Measurements from ENCODE around the gene HOXD9. TPM values are rescaled to one million over a fixed set of nuclear protein-coding genes. Genes with fewer than 3 reads are reported as not detected.

The HOXD9 gene
- total RNA-seq, 2 experiments from 2014 or later, result not detected

DNA sequence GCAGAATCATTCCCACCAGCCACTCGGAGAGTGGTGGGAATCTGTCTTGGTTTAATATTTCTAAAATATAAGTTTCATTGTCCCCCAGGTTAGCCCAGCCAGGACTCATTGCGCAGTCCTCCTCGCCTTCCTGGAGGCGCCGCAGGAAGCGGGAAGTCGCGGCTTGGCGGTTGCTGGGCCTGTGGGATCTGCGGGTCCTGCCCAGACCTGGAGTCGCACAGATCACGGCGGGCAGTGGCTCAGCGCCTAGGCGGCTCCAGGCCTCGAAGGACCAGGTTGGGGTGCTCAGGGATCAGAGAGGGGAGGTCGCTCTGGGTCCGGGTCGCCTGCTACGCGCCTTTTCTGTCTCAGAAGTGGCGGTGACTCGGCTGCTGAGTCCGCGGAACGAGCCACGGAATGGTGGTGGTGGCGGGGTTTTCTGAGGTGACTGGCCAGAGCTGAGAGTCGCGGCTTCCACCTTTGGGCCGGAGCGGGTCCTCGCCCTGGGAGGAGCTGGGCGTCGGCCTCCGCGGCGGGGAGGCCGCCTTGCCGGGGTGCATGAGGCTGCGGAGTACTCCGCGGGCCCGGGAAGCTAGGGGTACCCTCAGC is 37.2 kb downstream of the HOXD9 start:
- no peak for DNase-seq
- no peak overlapping the region for H3K27ac Mint-ChIP-seq
- no peaks in the 10 kb centered on the region for H3K9me3 Mint-ChIP-seq
- H3K36me3 Mint-ChIP-seq, result peaks cover 6% of the 10 kb centered on the region
- POLR2A ChIA-PET, result no interaction called here
- peaks cover 71% of the 10 kb centered on the region for H3K27me3 Mint-ChIP-seq
- H3K4me1 Mint-ChIP-seq (ENCODE audit: low read depth), result peaks cover 12% of the 10 kb centered on the region
- intact Hi-C loops (cut with micrococcal nuclease), result loop anchor here (5.0 kb wide), 2 partner anchors 47 to 72 kb away; no protein-coding TSS in a partner anchor
- CTCF ChIA-PET, result interaction anchor here (1.4 kb wide), 2 partner anchors 32 to 295 kb away, joined by 3 to 7 read pairs; no protein-coding TSS in a partner anchor
- H3K4me3 Mint-ChIP-seq, result no peak overlapping the region

DNA sequence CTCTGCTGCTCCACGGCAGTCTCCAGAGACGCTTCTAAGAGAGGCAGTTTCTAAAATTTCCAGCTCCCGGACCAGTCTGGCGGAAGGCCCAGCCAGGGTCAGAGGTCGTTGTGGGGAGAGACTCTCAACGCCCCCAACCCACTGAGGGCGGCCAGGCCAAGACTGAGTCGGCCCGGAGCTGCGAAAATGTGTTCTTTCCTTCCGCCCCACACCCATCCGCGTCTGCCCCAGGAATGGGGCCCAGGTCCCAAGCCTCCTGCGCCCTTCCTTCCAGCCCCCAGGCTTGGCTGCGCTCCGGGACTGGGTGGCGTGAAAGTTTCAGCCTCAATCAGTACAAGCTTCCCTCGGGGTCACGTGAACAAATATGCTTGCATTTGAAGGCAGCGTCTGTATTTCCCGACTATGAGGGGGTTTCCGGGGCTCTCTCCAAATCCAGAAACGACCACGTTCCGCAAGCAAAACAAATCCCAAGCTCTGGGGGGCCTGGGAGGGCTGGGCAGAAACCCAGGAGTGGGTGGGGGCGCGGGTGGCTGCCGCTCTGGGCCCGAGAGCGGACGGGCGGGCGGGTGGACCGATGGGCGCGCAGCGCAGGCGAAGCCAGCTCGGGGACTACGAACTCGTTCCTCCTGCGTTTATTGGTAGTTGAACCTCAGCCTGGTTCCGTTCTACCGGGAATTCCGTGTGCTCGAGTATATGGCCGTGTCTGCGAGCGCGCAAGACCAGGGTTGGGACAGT is 37.9 kb downstream of the HOXD9 start:
- Mint-ChIP-seq H3K4me3 (no peak overlapping the region), H3K27me3 (peaks cover 72% of the 10 kb centered on the region), H3K36me3 (peaks cover 6% of the 10 kb centered on the region), H3K27ac (no peak overlapping the region), H3K4me1 (ENCODE audit: low read depth) (peaks cover 12% of the 10 kb centered on the region), H3K9me3 (no peaks in the 10 kb centered on the region)
- CTCF ChIA-PET, result interaction anchor here (1.4 kb wide), 2 partner anchors 33 to 295 kb away, joined by 3 to 7 read pairs; no protein-coding TSS in a partner anchor
- no peak for DNase-seq
- POLR2A ChIA-PET, result no interaction called here
- intact Hi-C loops (cut with micrococcal nuclease), result loop anchor here (5.0 kb wide), 2 partner anchors 48 to 73 kb away; no protein-coding TSS in a partner anchor

DNA sequence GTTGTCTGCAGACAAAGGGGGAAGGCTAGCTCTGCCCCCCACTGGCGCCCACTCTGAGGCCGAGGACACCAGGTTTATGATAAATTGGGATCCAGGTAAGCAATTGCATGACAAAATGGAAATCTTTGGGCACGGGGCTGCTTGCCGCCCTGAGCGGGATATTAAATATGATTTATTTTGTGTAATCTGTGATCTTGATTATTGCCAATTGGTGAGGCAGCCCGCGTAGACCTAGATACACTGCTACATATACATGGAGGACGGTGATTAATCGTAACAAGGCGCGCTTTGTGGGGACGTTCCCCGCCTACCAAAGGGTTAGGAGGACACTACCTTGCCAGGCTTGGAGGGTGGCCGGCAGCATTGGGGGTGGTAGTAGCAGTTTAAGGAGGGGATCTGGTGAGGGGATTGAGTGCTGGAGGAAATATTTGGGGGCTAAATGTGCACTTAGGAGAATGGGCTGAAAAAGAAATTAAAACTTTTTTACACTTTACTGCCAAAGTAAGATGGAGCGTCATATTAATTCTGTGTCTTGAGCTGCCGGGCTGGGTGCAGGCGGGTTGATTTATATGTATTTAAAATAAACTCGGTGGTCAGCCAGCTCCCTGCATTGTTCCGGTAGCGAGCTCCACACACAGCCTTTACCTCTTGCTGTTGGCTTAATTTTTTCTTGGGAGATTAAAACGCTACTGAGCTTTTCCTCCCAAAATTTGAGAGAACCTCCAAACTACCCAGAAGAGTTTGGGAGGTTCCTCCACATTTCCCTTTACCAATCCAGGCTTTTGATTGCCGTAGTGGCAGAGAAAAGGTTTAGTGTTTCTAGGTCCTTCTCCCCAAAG is 38.7 kb downstream of the HOXD9 start:
- H3K27me3 Mint-ChIP-seq, result peaks cover 76% of the 10 kb centered on the region
- intact Hi-C loops (cut with micrococcal nuclease), result loop anchor here (5.0 kb wide), 2 partner anchors 49 to 74 kb away; no protein-coding TSS in a partner anchor
- H3K9me3 Mint-ChIP-seq, result no peaks in the 10 kb centered on the region
- ChIA-PET CTCF (interaction anchor here (1.0 to 1.8 kb wide), 7 partner anchors 8 to 294 kb away, joined by 3 to 7 read pairs (median 3); no protein-coding TSS in a partner anchor), POLR2A (no interaction called here)
- no peak overlapping the region for H3K27ac Mint-ChIP-seq
- peaks cover 12% of the 10 kb centered on the region for H3K4me1 Mint-ChIP-seq (ENCODE audit: low read depth)
- H3K4me3 Mint-ChIP-seq, result no peak overlapping the region
- H3K36me3 Mint-ChIP-seq, result peaks cover 8% of the 10 kb centered on the region
- no peak for DNase-seq

DNA sequence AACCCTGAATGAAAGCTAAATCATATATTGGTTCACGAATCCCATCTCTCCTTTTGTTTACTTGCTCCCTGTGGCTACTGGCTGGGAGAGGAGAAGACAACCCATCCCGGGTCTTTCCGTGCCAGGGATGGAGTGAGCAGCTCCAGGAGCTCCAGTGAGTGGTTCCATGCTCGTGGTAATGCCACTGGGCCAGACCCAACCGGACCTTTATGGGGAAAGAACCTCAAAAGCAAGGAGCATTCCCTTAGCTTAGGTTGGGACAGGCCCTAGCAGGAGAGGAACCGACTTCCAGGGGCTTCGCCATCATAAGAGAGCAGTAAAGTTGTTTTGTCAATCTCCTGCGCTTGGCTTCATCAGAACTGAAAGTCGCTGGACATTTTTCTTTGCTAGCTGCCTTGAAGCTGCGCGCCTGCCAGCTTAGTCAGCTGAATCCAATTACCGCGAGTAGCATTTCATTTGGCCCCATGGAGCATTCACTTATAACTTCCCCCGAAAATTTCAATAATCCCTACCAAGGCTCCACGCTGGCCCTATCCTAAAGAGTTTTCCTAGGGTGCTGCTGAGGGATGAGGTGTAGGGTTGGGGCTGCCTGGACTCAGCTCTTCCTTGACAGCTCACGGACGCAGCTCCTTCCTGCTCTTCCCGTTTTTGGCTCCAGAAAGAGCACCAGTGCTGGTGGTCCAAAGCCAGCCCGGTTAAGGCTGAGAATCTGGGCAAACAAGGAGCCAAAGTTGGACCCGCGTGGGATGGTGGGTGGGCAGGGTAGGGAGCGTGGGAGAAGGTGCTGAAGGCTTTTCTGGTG is 39.5 kb downstream of the HOXD9 start:
- Mint-ChIP-seq H3K4me3 (no peak overlapping the region), H3K4me1 (ENCODE audit: low read depth) (peaks cover 9% of the 10 kb centered on the region), H3K9me3 (no peaks in the 10 kb centered on the region), H3K27me3 (peaks cover 78% of the 10 kb centered on the region), H3K36me3 (peaks cover 8% of the 10 kb centered on the region), H3K27ac (no peak overlapping the region)
- CTCF ChIA-PET, result interaction anchor here (0.8 to 1.8 kb wide), 7 partner anchors 9 to 392 kb away, joined by 3 to 7 read pairs (median 3); no protein-coding TSS in a partner anchor
- POLR2A ChIA-PET, result no interaction called here
- no peak for DNase-seq
- intact Hi-C loops (cut with micrococcal nuclease), result loop anchor here (5.0 kb wide), 2 partner anchors 50 to 75 kb away; no protein-coding TSS in a partner anchor

DNA sequence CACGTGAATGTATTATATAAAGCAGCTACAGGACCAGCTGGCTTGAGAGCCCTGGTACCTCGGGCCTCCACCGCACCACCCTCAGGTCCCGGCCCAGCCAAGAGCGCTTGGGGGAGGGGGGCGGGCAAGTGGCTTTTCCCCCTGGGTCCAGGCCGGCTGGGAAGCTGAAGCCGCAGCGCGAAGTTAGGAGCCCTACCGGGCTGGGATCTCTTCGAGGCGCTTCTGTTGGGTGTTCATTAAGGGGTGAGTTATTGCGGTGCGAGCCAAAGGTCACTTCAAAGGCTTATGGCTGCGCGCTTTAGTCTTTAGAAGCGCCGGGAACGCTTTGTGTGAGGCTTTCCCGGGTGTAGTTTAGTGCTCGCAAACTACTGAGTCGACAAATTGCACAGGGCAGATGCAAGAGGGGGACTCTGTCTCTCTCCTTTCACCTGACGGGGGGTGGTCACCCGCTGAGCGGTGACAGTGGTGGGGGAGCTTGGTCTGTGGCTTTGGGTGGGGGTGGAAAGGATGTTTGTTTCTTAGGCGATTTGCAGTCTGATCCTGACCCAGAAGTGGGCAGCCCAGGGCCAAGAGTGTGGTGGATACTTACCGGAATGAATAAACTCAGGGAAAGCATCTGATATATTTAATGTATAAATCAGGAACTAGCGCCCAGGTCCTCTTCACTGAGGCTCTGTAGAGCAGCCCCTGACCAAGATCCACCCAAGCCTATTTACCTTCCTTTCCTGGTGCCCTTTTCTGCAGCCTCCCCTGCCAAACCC is 40.6 kb downstream of the HOXD9 start:
- no peaks in the 10 kb centered on the region for H3K9me3 Mint-ChIP-seq
- H3K36me3 Mint-ChIP-seq, result peaks cover 6% of the 10 kb centered on the region
- CTCF ChIA-PET, result interaction anchor here (0.8 to 1.8 kb wide), 4 partner anchors 19 to 391 kb away, joined by 3 to 7 read pairs (median 3); no protein-coding TSS in a partner anchor
- POLR2A ChIA-PET, result no interaction called here
- H3K27me3 Mint-ChIP-seq, result peaks cover 80% of the 10 kb centered on the region
- peaks cover 4% of the 10 kb centered on the region for H3K4me1 Mint-ChIP-seq (ENCODE audit: low read depth)
- H3K27ac Mint-ChIP-seq, result no peak overlapping the region
- no peak for DNase-seq
- intact Hi-C loops (cut with micrococcal nuclease), result loop anchor here (5.0 kb wide), 2 partner anchors 51 to 76 kb away; no protein-coding TSS in a partner anchor
- no peak overlapping the region for H3K4me3 Mint-ChIP-seq

DNA sequence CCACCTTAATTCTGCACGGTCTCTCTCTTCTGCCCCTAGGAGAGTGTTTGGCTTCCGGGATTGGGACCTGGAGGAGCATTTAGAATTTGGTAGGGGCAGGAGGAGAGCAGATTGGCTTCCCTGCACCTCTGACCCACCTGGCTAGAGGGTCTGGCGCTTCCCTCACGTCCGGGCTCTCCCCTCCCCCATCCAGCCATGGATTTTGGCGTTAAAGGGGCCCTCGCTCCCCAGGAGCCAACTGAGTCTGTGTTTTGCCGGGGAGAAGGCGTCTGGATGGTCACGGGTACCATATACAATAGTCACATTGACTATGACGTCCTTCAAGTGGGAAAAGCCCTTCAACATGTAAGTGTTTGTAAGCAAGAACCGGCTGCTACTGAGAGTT is 41.1 kb downstream of the HOXD9 start:
- Mint-ChIP-seq H3K4me3 (no peak overlapping the region), H3K9me3 (no peaks in the 10 kb centered on the region), H3K4me1 (ENCODE audit: low read depth) (no peaks in the 10 kb centered on the region), H3K27me3 (peaks cover 76% of the 10 kb centered on the region), H3K36me3 (peaks cover 5% of the 10 kb centered on the region), H3K27ac (no peak overlapping the region)
- ChIA-PET CTCF (no interaction called here), POLR2A (no interaction called here)
- intact Hi-C loops (cut with micrococcal nuclease), result loop anchor here (5.0 kb wide), 2 partner anchors 51 to 76 kb away; no protein-coding TSS in a partner anchor
- DNase-seq, result no peak

DNA sequence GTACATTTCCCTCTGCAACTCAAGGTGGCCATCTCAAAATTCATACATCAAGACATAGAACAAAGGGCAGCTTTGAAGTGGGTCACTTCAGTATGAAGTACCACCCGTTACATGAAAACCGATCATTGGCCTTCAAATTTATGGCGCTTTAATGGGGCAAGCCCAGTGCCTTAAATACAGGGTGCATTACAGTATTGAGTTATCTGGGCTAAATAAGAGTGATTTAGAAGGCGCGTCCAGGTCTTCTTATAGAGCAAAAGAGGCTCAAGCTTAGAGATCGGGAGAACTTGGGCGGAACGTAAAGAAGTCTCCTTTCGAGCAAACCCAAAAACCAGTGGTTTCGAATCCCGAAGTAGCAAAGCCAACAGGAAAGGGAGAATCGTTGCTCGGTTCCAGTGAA is 41.7 kb downstream of the HOXD9 start:
- H3K4me1 Mint-ChIP-seq (ENCODE audit: low read depth), result no peaks in the 10 kb centered on the region
- no peak for DNase-seq
- intact Hi-C loops (cut with micrococcal nuclease), result loop anchor here (5.0 kb wide), 2 partner anchors 52 to 77 kb away; no protein-coding TSS in a partner anchor
- CTCF ChIA-PET, result no interaction called here
- peaks cover 75% of the 10 kb centered on the region for H3K27me3 Mint-ChIP-seq
- H3K4me3 Mint-ChIP-seq, result no peak overlapping the region
- H3K27ac Mint-ChIP-seq, result peak overlapping the region; percentile 30
- peaks cover 5% of the 10 kb centered on the region for H3K36me3 Mint-ChIP-seq
- no peaks in the 10 kb centered on the region for H3K9me3 Mint-ChIP-seq
- POLR2A ChIA-PET, result no interaction called here

DNA sequence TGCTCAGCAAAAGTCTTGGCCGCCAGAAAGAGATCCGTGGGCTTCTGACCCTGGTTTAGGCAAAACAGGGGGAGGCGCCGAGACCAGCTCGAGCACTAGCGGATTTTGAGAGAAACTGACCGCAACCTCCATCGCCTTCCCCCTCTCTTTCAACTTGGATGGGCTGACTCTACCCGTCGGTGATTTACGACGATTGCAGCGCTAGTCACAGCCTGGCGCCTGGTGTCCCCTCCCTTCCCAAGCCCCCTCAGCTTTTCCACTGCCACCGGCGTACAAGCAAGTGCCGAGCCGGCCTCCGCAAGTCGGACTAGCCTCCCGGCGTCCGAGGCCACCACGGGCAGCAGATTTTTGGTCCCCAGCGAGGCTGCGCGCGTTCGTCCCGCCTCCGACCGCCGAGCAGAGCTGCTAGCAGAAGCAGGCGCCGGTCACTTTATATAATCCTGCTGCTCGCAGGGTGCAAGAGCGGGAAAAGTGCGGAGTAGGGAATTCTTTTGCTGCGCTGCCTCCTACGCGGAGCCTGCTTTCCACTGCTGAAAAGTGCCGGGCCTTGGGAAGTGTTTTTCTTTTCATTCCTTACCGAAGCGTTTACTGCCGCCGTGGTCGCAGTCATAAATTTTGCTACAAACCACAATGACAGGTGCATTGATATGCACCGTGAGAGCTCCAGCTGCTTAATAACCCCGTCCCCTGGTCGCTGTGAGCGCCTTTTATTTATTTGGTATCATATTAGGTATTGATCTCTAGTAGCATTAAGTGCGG is 42.3 kb downstream of the HOXD9 start:
- Mint-ChIP-seq H3K27me3 (peaks cover 76% of the 10 kb centered on the region), H3K27ac (no peak overlapping the region), H3K9me3 (no peaks in the 10 kb centered on the region), H3K4me1 (ENCODE audit: low read depth) (no peaks in the 10 kb centered on the region), H3K4me3 (no peak overlapping the region), H3K36me3 (peaks cover 5% of the 10 kb centered on the region)
- DNase-seq, result no peak
- intact Hi-C loops (cut with micrococcal nuclease), result loop anchor here (5.0 kb wide), 2 partner anchors 52 to 77 kb away; no protein-coding TSS in a partner anchor
- ChIA-PET CTCF (no interaction called here), POLR2A (no interaction called here)

DNA sequence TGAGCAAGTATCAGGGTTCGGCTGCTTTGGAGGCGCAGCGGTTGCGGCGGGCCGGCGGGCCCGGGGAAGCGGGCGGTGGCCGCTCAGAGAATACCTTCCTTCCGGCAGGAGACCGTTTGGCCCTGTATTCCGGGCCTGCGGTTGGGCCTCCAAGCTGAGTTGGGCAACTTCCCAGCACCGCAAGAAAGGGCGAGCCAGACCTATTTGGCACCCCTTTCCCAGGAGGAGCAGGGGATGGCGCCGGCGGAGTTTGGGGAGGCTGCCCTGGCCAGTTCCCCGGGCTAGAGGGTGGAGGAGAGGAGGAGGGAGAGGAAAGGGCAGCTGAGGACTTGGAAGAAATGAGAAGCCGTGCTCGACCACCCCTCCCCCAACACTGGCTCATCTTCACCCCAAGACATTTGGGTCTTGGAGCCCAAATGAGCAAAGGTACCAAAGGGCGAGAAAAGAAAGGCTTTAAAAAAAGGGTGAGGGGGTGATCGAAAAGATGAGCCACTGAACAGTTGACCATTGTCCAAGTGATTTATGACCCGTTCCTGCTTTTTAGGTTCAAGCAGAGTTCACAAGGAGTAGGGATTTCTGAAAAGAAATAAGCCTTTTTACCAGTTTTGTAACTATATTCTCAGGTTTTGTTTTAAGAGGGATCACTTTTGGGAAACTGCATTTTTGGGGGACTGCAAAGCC is 43.0 kb downstream of the HOXD9 start:
- Mint-ChIP-seq H3K9me3 (no peaks in the 10 kb centered on the region), H3K4me3 (no peak overlapping the region), H3K4me1 (ENCODE audit: low read depth) (no peaks in the 10 kb centered on the region), H3K36me3 (peaks cover 5% of the 10 kb centered on the region), H3K27me3 (peaks cover 74% of the 10 kb centered on the region), H3K27ac (no peak overlapping the region)
- POLR2A ChIA-PET, result no interaction called here
- intact Hi-C loops (cut with micrococcal nuclease), result no loop called here
- CTCF ChIA-PET, result no interaction called here
- DNase-seq, result no peak

DNA sequence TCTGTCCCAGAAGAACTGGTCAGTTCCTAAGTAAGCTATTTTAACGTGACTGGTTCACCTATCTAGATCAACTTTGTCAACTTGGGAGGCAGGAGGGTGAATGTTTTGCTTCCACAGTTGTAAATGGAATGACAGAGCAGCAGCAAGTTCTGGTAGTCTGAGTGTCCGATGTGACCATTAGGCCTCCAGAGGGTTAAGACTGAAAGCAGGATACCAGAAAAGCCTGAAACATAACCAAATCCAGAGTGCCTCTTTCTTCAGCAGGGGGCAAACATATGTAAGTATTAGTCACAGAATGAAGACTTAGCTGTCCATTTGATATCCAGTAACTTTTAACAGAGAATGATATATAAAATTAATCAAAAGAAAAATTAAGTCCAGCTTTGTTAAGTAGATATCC is 43.8 kb downstream of the HOXD9 start:
- no peak for DNase-seq
- H3K27me3 Mint-ChIP-seq, result peaks cover 71% of the 10 kb centered on the region
- H3K4me3 Mint-ChIP-seq, result no peak overlapping the region
- no peak overlapping the region for H3K27ac Mint-ChIP-seq
- ChIA-PET CTCF (no interaction called here), POLR2A (no interaction called here)
- no peaks in the 10 kb centered on the region for H3K9me3 Mint-ChIP-seq
- intact Hi-C loops (cut with micrococcal nuclease), result no loop called here
- peaks cover 5% of the 10 kb centered on the region for H3K36me3 Mint-ChIP-seq
- H3K4me1 Mint-ChIP-seq (ENCODE audit: low read depth), result no peaks in the 10 kb centered on the region

Measured in activated CD4-positive, alpha-beta memory T cell treated with anti-CD3 and anti-CD28 coated beads for 36 hours (primary cell).